Measurements from ENCODE around the gene KIAA0040. TPM values are rescaled to one million over a fixed set of nuclear protein-coding genes. Genes with fewer than 3 reads are reported as not detected.
"Not testable (repeated sequence)": the region's sequence is repeated elsewhere in the genome, so short reads cannot be mapped to it uniquely, and the experiment has no call there.

KIAA0040 gene
- total RNA-seq, 6 experiments from 2014 or later: 4.6 to 13.5 (median 5.3) TPM

- Histone ChIP-seq H3K4me3 (no peak overlapping the region), H3K4me1 (no peaks in the 10 kb centered on the region), H3K27me3 (no peaks in the 10 kb centered on the region), H3K36me3 (no peaks in the 10 kb centered on the region), H3K27ac (no peak overlapping the region), H3K9me3 (no peaks in the 10 kb centered on the region)
- TF ChIP-seq POLR2A (IDR thresholded peaks at IDR 0.05) (no peak), CTCF (IDR thresholded peaks at IDR 0.05) (no peak)
- no peak for ATAC-seq
- DNase-seq: no peak
- WGBS (ENCODE audit: insufficient coverage, low coverage, low lambda C conversion rate, missing lambda C conversion rate): 77% methylated on average over 13 of the region's 13 CpGs
- intact Hi-C loops (cut with DNase I): no loop called here
Measured at GRCh38 chr1:175118375-175119367, 73.9 kb downstream of the KIAA0040 start.

- intact Hi-C loops (cut with DNase I): no loop called here
- Histone ChIP-seq H3K27ac (no peak overlapping the region), H3K4me3 (no peak overlapping the region), H3K36me3 (no peaks in the 10 kb centered on the region), H3K4me1 (no peaks in the 10 kb centered on the region), H3K9me3 (peaks cover 0 to 5% (median 0%) of the 10 kb centered on the region in 4 donors), H3K27me3 (no peaks in the 10 kb centered on the region)
- DNase-seq: no peak
- WGBS (ENCODE audit: insufficient coverage, low coverage, low lambda C conversion rate, missing lambda C conversion rate): 82% methylated on average over 8 of the region's 11 CpGs
- TF ChIP-seq POLR2A (IDR thresholded peaks at IDR 0.05) (no peak), CTCF (IDR thresholded peaks at IDR 0.05) (no peak)
- ATAC-seq: peak in 1 of 4 donors; percentile 25
Measured at GRCh38 chr1:175116903-175117302, 75.7 kb downstream of the KIAA0040 start.

GRCh38 chr1:175116210-175116798, 76.3 kb downstream of the KIAA0040 start:
- TF ChIP-seq CTCF (IDR thresholded peaks at IDR 0.05) (no peak), POLR2A (IDR thresholded peaks at IDR 0.05) (no peak)
- intact Hi-C loops (cut with DNase I): no loop called here
- no peak overlapping the region for H3K27ac ChIP-seq
- 83% methylated on average over 1 of the region's 1 CpG for WGBS (ENCODE audit: insufficient coverage, low coverage, low lambda C conversion rate, missing lambda C conversion rate)
- DNase-seq (no peak), ATAC-seq (no peak)
- no peaks in the 10 kb centered on the region for H3K4me1 ChIP-seq
- no peaks in the 10 kb centered on the region for H3K36me3 ChIP-seq
- no peaks in the 10 kb centered on the region for H3K27me3 ChIP-seq
- peaks cover 0 to 5% (median 0%) of the 10 kb centered on the region in 4 donors for H3K9me3 ChIP-seq
- H3K4me3 ChIP-seq: no peak overlapping the region

GRCh38 chr1:175114996-175115395, 77.6 kb downstream of the KIAA0040 start:
- Histone ChIP-seq H3K36me3 (no peaks in the 10 kb centered on the region), H3K4me3 (no peak overlapping the region), H3K27ac (no peak overlapping the region), H3K27me3 (no peaks in the 10 kb centered on the region), H3K4me1 (no peaks in the 10 kb centered on the region), H3K9me3 (peaks cover 0 to 5% (median 0%) of the 10 kb centered on the region in 4 donors)
- intact Hi-C loops (cut with DNase I): no loop called here
- TF ChIP-seq POLR2A (IDR thresholded peaks at IDR 0.05) (no peak), CTCF (IDR thresholded peaks at IDR 0.05) (no peak)
- no CpG with 5 or more reads among the region's 2 CpGs for WGBS (ENCODE audit: insufficient coverage, low coverage, low lambda C conversion rate, missing lambda C conversion rate)
- no peak for DNase-seq
- no peak for ATAC-seq

- ATAC-seq; H3K27ac ChIP-seq; intact Hi-C loops (cut with DNase I); H3K9me3 ChIP-seq; H3K36me3 ChIP-seq; H3K4me3 ChIP-seq; H3K27me3 ChIP-seq; H3K4me1 ChIP-seq; DNase-seq: not testable (repeated sequence)
- 90% methylated on average over 4 of the region's 25 CpGs for WGBS (ENCODE audit: insufficient coverage, low coverage, low lambda C conversion rate, missing lambda C conversion rate)
Measured at GRCh38 chr1:175108331-175108820, 84.2 kb downstream of the KIAA0040 start.
